Measurements from ENCODE around the gene ABCB6. TPM values are rescaled to one million over a fixed set of nuclear protein-coding genes. Genes with fewer than 3 reads are reported as not detected.
"Not testable (repeated sequence)": the region's sequence is repeated elsewhere in the genome, so short reads cannot be mapped to it uniquely, and the experiment has no call there.

ABCB6 gene
- total RNA-seq, 1 donor from 2014 or later: 39.1 TPM

- DNase-seq (ENCODE audit: low read depth in 2 of 2): no peak
Observed at GRCh38 chr2:219214141-219214540, 4.6 kb downstream of the ABCB6 start.

- no peak for DNase-seq (ENCODE audit: low read depth in 2 of 2)
Observed at GRCh38 chr2:219213486-219214071, 5.2 kb downstream of the ABCB6 start.

GRCh38 chr2:219213026-219213415 is 5.7 kb downstream of the ABCB6 start:
- DNase-seq (ENCODE audit: low read depth in 2 of 2): no peak

- no peak for DNase-seq (ENCODE audit: low read depth in 2 of 2)
Observed at GRCh38 chr2:219210886-219211362, 7.8 kb downstream of the ABCB6 start.

- DNase-seq (ENCODE audit: low read depth in 2 of 2): no peak
Observed at GRCh38 chr2:219210196-219210885, 8.4 kb downstream of the ABCB6 start.

- no peak for DNase-seq (ENCODE audit: low read depth in 2 of 2)
Observed at GRCh38 chr2:219209236-219210195, 9.2 kb downstream of the ABCB6 start.

GRCh38 chr2:219207884-219208740 is 10.6 kb downstream of the ABCB6 start:
- peak; percentile 40 to 47 for DNase-seq (ENCODE audit: low read depth in 2 of 2)

- peak in 1 of 2 donors; percentile 17 for DNase-seq (ENCODE audit: low read depth in 2 of 2)
Observed at GRCh38 chr2:219207134-219207883, 11.4 kb downstream of the ABCB6 start.

GRCh38 chr2:219206328-219207133 is 12.2 kb downstream of the ABCB6 start, which contains the start of gene ZFAND2B:
ZFAND2B (plus strand) TSS chr2:219206782; CDS start chr2:219206988, 206 bp downstream.
- DNase-seq (ENCODE audit: low read depth in 2 of 2): peak; percentile 92 to 94

- DNase-seq (ENCODE audit: low read depth in 2 of 2): no peak
Observed at GRCh38 chr2:219205981-219206327, 12.8 kb downstream of the ABCB6 start.

GRCh38 chr2:219205165-219205538 is 13.6 kb downstream of the ABCB6 start:
- no peak for DNase-seq (ENCODE audit: low read depth in 2 of 2)

GRCh38 chr2:219204425-219205164 is 14.2 kb downstream of the ABCB6 start:
- no peak for DNase-seq (ENCODE audit: low read depth in 2 of 2)

- DNase-seq (ENCODE audit: low read depth in 2 of 2): not testable (repeated sequence)
Observed at GRCh38 chr2:219201331-219201730, 17.4 kb downstream of the ABCB6 start.

- DNase-seq (ENCODE audit: low read depth in 2 of 2): not testable (repeated sequence)
Observed at GRCh38 chr2:219200502-219201326, 18.0 kb downstream of the ABCB6 start.

- DNase-seq (ENCODE audit: low read depth in 2 of 2): no peak
Observed at GRCh38 chr2:219199470-219200211, 19.1 kb downstream of the ABCB6 start.

GRCh38 chr2:219198974-219199373 is 19.8 kb downstream of the ABCB6 start:
- DNase-seq (ENCODE audit: low read depth in 2 of 2): no peak

- DNase-seq (ENCODE audit: low read depth in 2 of 2): no peak
Observed at GRCh38 chr2:219197388-219197787, 21.4 kb downstream of the ABCB6 start.
